Ovary (tissue), 3 donors: Measurements from ENCODE around the gene SLITRK6.

Source experiments
- POLR2A ChIP-seq: fragments of 450-650 bp; IDR thresholded peaks from one replicate; pipeline ENCODE4 v1.6.1; 2017; ENCODE audit warnings: antibody characterized with exemption, mild to moderate bottlenecking, moderate library complexity
- TF ChIP-seq, protein P1 (sequence below), 3 donors: fragments of 450-650 bp in 2 of 3; fragments of 200-600 bp in 1 of 3; IDR thresholded peaks; one replicate each; pipeline versions ENCODE4 v1.5.1 to v1.8.0; 2016 to 2022; ENCODE audit warnings: antibody characterized with exemption in 3 of 3, mild to moderate bottlenecking in 1 of 3
- donor health status: DM: no; HTN: no; CAD: no.

GRCh38 chr13:85825454-85825853, 26.2 kb upstream of the SLITRK6 start:
- TF ChIP-seq, protein P1, sequence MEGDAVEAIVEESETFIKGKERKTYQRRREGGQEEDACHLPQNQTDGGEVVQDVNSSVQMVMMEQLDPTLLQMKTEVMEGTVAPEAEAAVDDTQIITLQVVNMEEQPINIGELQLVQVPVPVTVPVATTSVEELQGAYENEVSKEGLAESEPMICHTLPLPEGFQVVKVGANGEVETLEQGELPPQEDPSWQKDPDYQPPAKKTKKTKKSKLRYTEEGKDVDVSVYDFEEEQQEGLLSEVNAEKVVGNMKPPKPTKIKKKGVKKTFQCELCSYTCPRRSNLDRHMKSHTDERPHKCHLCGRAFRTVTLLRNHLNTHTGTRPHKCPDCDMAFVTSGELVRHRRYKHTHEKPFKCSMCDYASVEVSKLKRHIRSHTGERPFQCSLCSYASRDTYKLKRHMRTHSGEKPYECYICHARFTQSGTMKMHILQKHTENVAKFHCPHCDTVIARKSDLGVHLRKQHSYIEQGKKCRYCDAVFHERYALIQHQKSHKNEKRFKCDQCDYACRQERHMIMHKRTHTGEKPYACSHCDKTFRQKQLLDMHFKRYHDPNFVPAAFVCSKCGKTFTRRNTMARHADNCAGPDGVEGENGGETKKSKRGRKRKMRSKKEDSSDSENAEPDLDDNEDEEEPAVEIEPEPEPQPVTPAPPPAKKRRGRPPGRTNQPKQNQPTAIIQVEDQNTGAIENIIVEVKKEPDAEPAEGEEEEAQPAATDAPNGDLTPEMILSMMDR (IDR thresholded peaks at IDR 0.05) = no peak
- no peak for TF ChIP-seq POLR2A
